Thyroid gland (tissue), 4 donors: ENCODE data around the gene CTSD.

Source experiments
- CTCF ChIP-seq, 6 experiments: fragments of 200-600 bp in 3 of 6; fragments of 450-650 bp in 3 of 6; sonication (generic) in 3 of 6; IDR thresholded peaks; one replicate each; pipeline ENCODE4 v1.5.1; 2016 to 2019; ENCODE audit warnings: antibody characterized with exemption in 6 of 6, mild to moderate bottlenecking in 2 of 6, inconsistent platforms in 1 of 6, moderate library complexity in 1 of 6
- POLR2A ChIP-seq, 2 donors: fragments of 450-650 bp; IDR thresholded peaks; one replicate each; pipeline ENCODE4 v1.6.1; 2017; ENCODE audit warnings: antibody characterized with exemption in 2 of 2, mild to moderate bottlenecking in 2 of 2, moderate library complexity in 1 of 2

- TF ChIP-seq POLR2A (IDR thresholded peaks at IDR 0.05) (no peak), CTCF (IDR thresholded peaks at IDR 0.05) (no peak)
These were observed 56.0 kb downstream of the CTSD start for GRCh38 chr11:1707751-1708150.
